ENCODE measurements around the gene PRG3.
"Not testable (repeated sequence)": the region's sequence is repeated elsewhere in the genome, so short reads cannot be mapped to it uniquely, and the experiment has no call there.

The PRG3 gene

GRCh38 chr11:57336856-57337255, 44.1 kb downstream of the PRG3 start:
- DNase-seq (ENCODE audit: low spot score) = not testable (repeated sequence)

- no peak for DNase-seq (ENCODE audit: low spot score)
These were observed 44.8 kb downstream of the PRG3 start for GRCh38 chr11:57336111-57336666.

GRCh38 chr11:57335343-57336110, 45.4 kb downstream of the PRG3 start, which contains the start of gene SSRP1:
Gene SSRP1, minus strand, starts transcription at chr11:57335892. Its CDS starts 771 bp downstream, at chr11:57335121.
- peak; percentile 80 for DNase-seq (ENCODE audit: low spot score)

GRCh38 chr11:57335023-57335342, 46.0 kb downstream of the PRG3 start:
- DNase-seq (ENCODE audit: low spot score) = no peak

- no peak for DNase-seq (ENCODE audit: low spot score)
These were observed 48.1 kb downstream of the PRG3 start for GRCh38 chr11:57332694-57333440.

- no peak for DNase-seq (ENCODE audit: low spot score)
These were observed 49.2 kb downstream of the PRG3 start for GRCh38 chr11:57331720-57332119.

- DNase-seq (ENCODE audit: low spot score) = no peak
These were observed 50.9 kb downstream of the PRG3 start for GRCh38 chr11:57330029-57330428.

- DNase-seq (ENCODE audit: low spot score) = no peak
These were observed 53.2 kb downstream of the PRG3 start for GRCh38 chr11:57327721-57328120.

Data from HuH-7.5 (cell line).